ENCODE results near the gene STXBP3. TPM values are rescaled to one million over a fixed set of nuclear protein-coding genes. Genes with fewer than 3 reads are reported as not detected.
A peak's percentile ranks its signal among the peaks of the same experiment; 100 is the strongest.

The STXBP3 gene
- total and polyA plus RNA-seq, 2 of the 8 experiments (the other 6 are each of a cell fraction or from before 2014, with no cell fraction given) = 6.0 to 38.5 TPM

DNA sequence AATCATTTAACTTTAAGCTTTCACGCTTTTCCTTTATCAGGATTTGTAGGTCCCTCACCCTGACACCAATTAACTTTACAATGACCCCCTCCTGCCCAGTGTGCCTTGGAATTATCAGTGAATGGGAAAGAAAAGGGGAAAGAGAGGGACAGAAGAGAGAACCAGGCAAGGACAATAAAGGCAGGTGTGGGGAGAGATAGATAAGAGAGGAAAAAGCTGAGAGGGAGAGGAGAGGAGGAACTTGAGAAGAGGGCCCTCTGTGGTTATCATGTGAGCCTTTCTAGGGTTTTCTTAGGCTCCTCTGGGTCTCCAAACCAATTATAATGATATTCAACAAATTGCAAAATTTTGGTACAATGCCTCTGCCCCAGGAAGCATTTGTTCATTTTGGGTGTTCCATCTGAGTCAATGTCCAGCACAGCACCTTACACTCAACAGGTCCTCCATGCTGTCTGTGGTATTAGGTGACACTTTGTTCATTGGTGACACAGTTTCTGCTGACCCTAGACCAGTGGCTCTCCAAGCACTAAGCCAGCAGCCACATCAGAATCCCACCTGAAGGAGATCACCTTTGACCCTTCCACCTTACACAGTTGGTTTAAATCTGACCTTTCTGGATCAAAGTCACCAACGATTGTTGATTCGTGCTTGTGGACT is 96.2 kb downstream of the STXBP3 start:
- ChIA-PET POLR2A (ENCODE audit: partially characterized antibody) (interaction anchor here (1.1 kb wide), 1 partner anchor 15 kb away, joined by 3 read pairs; no protein-coding TSS in a partner anchor), CTCF (ENCODE audit: partially characterized antibody) (interaction anchor here (5.5 kb wide), 1 partner anchor 14 kb away, joined by 41 read pairs; no protein-coding TSS in a partner anchor)
- H3K56ac ChIP-seq (replicated peaks; ENCODE audit: insufficient read length, low read depth, low read length) = no peak overlapping the region
- no peak overlapping the region for H4K8ac ChIP-seq (ENCODE audit: extremely low read depth, insufficient read depth, low read length)
- H3K4me2 ChIP-seq (ENCODE audit: insufficient read depth in 1 of 2, low read depth in 2 of 2, low read length in 2 of 2) = no peak overlapping the region
- H3K27ac ChIP-seq (ENCODE audit: low read depth, low read length) = no peak overlapping the region
- no peak overlapping the region for H2BK15ac ChIP-seq (ENCODE audit: low read length)
- no peak overlapping the region for H2BK12ac ChIP-seq (ENCODE audit: low read depth, low read length)
- no peak overlapping the region for H4K91ac ChIP-seq (replicated peaks; ENCODE audit: insufficient read length, low read length)
- 86% methylated on average over 3 of the region's 3 CpGs; no CpG with 5 or more reads in 1 of the 2 experiments for WGBS, 2 experiments (ENCODE audit: extremely low coverage in 1 of 2, insufficient coverage in 1 of 2, insufficient read length in 1 of 2, insufficient replicate concordance in 2 of 2, low coverage in 1 of 2, low lambda C conversion rate in 2 of 2, missing lambda C conversion rate in 1 of 2)
- H3K14ac ChIP-seq (ENCODE audit: insufficient read length) = no peak overlapping the region
- H2BK20ac ChIP-seq (ENCODE audit: low read length) = no peak overlapping the region
- no peaks in the 10 kb centered on the region for H4K20me1 ChIP-seq (replicated peaks in 1 of 2; ENCODE audit: control insufficient read depth in 1 of 2, insufficient read depth in 2 of 2, low read length in 2 of 2)
- H4K5ac ChIP-seq (ENCODE audit: insufficient read length, low read depth, low read length) = no peak overlapping the region
- H2AK5ac ChIP-seq (ENCODE audit: low read depth, low read length) = no peak overlapping the region
- H3K4ac ChIP-seq (replicated peaks; ENCODE audit: insufficient read length, low read depth, low read length) = no peak overlapping the region
- H3K23ac ChIP-seq (ENCODE audit: insufficient read length) = no peak overlapping the region
- FAIRE-seq (no peak), DNase-seq (ENCODE audit: low read depth in 1 of 2, low spot score in 2 of 2) (no peak)
- no peak overlapping the region for H2BK120ac ChIP-seq (replicated peaks; ENCODE audit: low read depth, low read length)
- no peaks in the 10 kb centered on the region for H3K27me3 ChIP-seq (replicated peaks in 1 of 4; ENCODE audit: control insufficient read depth in 3 of 4, extremely low read depth in 1 of 4, insufficient read depth in 3 of 4, low read length in 3 of 4)
- no peak overlapping the region; the same call in 1 of the 2 replicates for H3K18ac ChIP-seq (ENCODE audit: extremely low read depth, low read length)
- H3K79me1 ChIP-seq (ENCODE audit: low read depth, low read length) = no peaks in the 10 kb centered on the region
- TF ChIP-seq EGR1 (IDR thresholded peaks at IDR 0.05; ENCODE audit: borderline replicate concordance, low read depth, low read length) (no peak), BCL11A (IDR thresholded peaks at IDR 0.05; ENCODE audit: low read depth in 2 of 2, low read length in 2 of 2) (no peak)
- no peaks in the 10 kb centered on the region for H3K79me2 ChIP-seq (ENCODE audit: control insufficient read depth in 1 of 2, insufficient read depth in 2 of 2, low read length in 2 of 2)
- no peak overlapping the region; a peak in 1 of 7 replicates for H3K9ac ChIP-seq (replicated peaks in 1 of 4; ENCODE audit: extremely low read depth in 1 of 4, low read depth in 3 of 4, low read length in 3 of 4)
- H2AFZ ChIP-seq (ENCODE audit: low read length) = peak overlapping the region; percentile 37; the same call in 1 of the 2 replicates
- H3K23me2 ChIP-seq (ENCODE audit: low read depth, low read length) = no peaks in the 10 kb centered on the region
- H2BK5ac ChIP-seq (ENCODE audit: low read depth, low read length) = no peak overlapping the region
- no peaks in the 10 kb centered on the region for H3K9me3 ChIP-seq (ENCODE audit: insufficient read depth in 2 of 2, low read depth in 1 of 2, low read length in 1 of 2)
- H3K36me3 ChIP-seq (ENCODE audit: control insufficient read depth in 2 of 4, insufficient read depth in 4 of 4, low read length in 3 of 4) = no peaks in the 10 kb centered on the region
- peaks cover 0 to 3% (median under 1%) of the 10 kb centered on the region in 4 experiments; a peak in 3 of 7 replicates for H3K4me1 ChIP-seq (replicated peaks in 1 of 4; ENCODE audit: control insufficient read depth in 3 of 4, insufficient read depth in 4 of 4, low read length in 3 of 4)
- H3K4me3 ChIP-seq (ENCODE audit: extremely low read depth in 1 of 4, insufficient read depth in 2 of 4, low read depth in 3 of 4, low read length in 4 of 4) = no peak overlapping the region
